SK-N-SH (cell line): ENCODE results near the gene GRIN1. TPM values are rescaled to one million over a fixed set of nuclear protein-coding genes. Genes with fewer than 3 reads are reported as not detected.
A peak's percentile ranks its signal among the peaks of the same experiment; 100 is the strongest.

Experiments
- CTCF ChIA-PET: fragments of 300-600, 350-600 bp; formaldehyde crosslinking; extraction: SDS; loops from one replicate; lab custom pipeline; 2021; lab: Yijun Ruan, JAX
- POLR2A ChIA-PET: fragments of 350-600 bp; sonication (Branson Sonifier 250); formaldehyde crosslinking; extraction: SDS; loops from one replicate; lab custom pipeline; 2020; ENCODE audit warnings: antibody characterized with exemption, inconsistent platforms; lab: Yijun Ruan, JAX
- DNase-seq: peaks from one replicate; pipeline ENCODE4 v3.0.0; 2012
- H2AFZ ChIP-seq: fragments of 200-600 bp; sonication (generic); 2 replicates; pipeline ENCODE4 v1.8.1; 2016; ENCODE audit warnings: antibody characterized with exemption, mild to moderate bottlenecking, low read depth
- H3F3A ChIP-seq: fragments of 200-600 bp; sonication (generic); replicated peaks from 2 replicates; pipeline ENCODE3; 2016; ENCODE audit warnings: antibody characterized with exemption, mild to moderate bottlenecking; ENCODE audit not compliant: insufficient read depth
- H3K27ac ChIP-seq, 2 experiments: fragments of 200-500 bp in 1 of 2; fragments of 200-600 bp in 1 of 2; sonication (Bioruptor generic) in 1 of 2; sonication (generic), shearing (Covaris generic) in 1 of 2; 2 replicates each; pipeline versions ENCODE4 v1.5.1 to v1.6.1; 2014 to 2016; ENCODE audit warnings: low read depth in 2 of 2, inconsistent platforms in 1 of 2, low read length in 1 of 2, mild to moderate bottlenecking in 1 of 2, mixed read lengths in 1 of 2
- H3K27me3 ChIP-seq: fragments of 200-600 bp; sonication (generic), shearing (Covaris generic); 2 replicates; pipeline ENCODE4 v1.6.1; 2016; ENCODE audit warnings: mixed run types; ENCODE audit not compliant: insufficient read depth
- H3K36me3 ChIP-seq, 2 experiments: fragments of 200-500 bp in 1 of 2; fragments of 200-600 bp in 1 of 2; sonication (Bioruptor generic) in 1 of 2; sonication (generic) in 1 of 2; replicated peaks in 1 of 2; 2 replicates each; pipeline versions ENCODE3 to v1.5.1; 2014 to 2016; ENCODE audit warnings: low read length in 1 of 2, mild to moderate bottlenecking in 1 of 2; ENCODE audit not compliant: insufficient read depth in 2 of 2, control insufficient read depth in 1 of 2
- H3K4me1 ChIP-seq, 2 experiments: fragments of 200-500 bp in 1 of 2; fragments of 200-600 bp in 1 of 2; sonication (Bioruptor generic) in 1 of 2; sonication (generic), shearing (Covaris generic) in 1 of 2; 2 replicates each; pipeline versions ENCODE4 v1.5.1 to v1.6.1; 2014 to 2016; ENCODE audit warnings: low read depth in 1 of 2, low read length in 1 of 2, mixed run types in 1 of 2; ENCODE audit not compliant: insufficient read depth in 2 of 2, control insufficient read depth in 1 of 2
- H3K4me2 ChIP-seq: fragments of 200-600 bp; sonication (generic), shearing (Covaris generic); 2 replicates; pipeline ENCODE4 v1.6.1; 2017; ENCODE audit warnings: mixed run types
- H3K4me3 ChIP-seq, 2 experiments: fragments of 200-500 bp in 1 of 2; fragments of 200-600 bp in 1 of 2; sonication (Bioruptor generic) in 1 of 2; sonication (generic), shearing (Covaris generic) in 1 of 2; 2 replicates each; pipeline versions ENCODE4 v1.5.1 to v1.8.1; 2014 to 2016; ENCODE audit warnings: low read depth in 2 of 2, inconsistent platforms in 1 of 2, low read length in 1 of 2, mild to moderate bottlenecking in 1 of 2, mixed read lengths in 1 of 2, moderate library complexity in 1 of 2
- H3K79me2 ChIP-seq: fragments of 200-600 bp; sonication (generic); 2 replicates; pipeline ENCODE4 v1.8.1; 2017; ENCODE audit warnings: mild to moderate bottlenecking; ENCODE audit not compliant: insufficient read depth
- H3K9ac ChIP-seq: fragments of 200-600 bp; sonication (generic); 2 replicates; pipeline ENCODE4 v1.6.1; 2017; ENCODE audit warnings: mixed run types
- H3K9me2 ChIP-seq: fragments of 200-600 bp; sonication (generic); 2 replicates; pipeline ENCODE4 v1.6.1; 2017; ENCODE audit warnings: mixed run types
- H3K9me3 ChIP-seq: fragments of 200-600 bp; sonication (generic); 2 replicates; pipeline ENCODE4 v1.6.1; 2017; ENCODE audit warnings: mixed run types, mild to moderate bottlenecking, moderate library complexity
- H4K20me1 ChIP-seq: fragments of 200-600 bp; sonication (generic); 2 replicates; pipeline ENCODE4 v1.6.1; 2017; ENCODE audit warnings: mild to moderate bottlenecking, mixed run types; ENCODE audit not compliant: insufficient read depth
- ELF1 ChIP-seq: IDR thresholded peaks from 2 replicates; pipeline ENCODE4 v1.4.0; 2012
- FOXM1 ChIP-seq: IDR thresholded peaks from 2 replicates; pipeline ENCODE4 v1.4.0; 2012; ENCODE audit warnings: low read depth, mild to moderate bottlenecking
- IRF3 ChIP-seq: fragments of 150-350 bp; IDR thresholded peaks from 2 replicates; pipeline ENCODE4 v1.6.1; 2016; ENCODE audit warnings: mild to moderate bottlenecking, low read depth, low read length
- MEF2A ChIP-seq: IDR thresholded peaks from 2 replicates; pipeline ENCODE4 v1.4.0; 2012; ENCODE audit warnings: low read depth, borderline replicate concordance
- RAD21 ChIP-seq: IDR thresholded peaks from 2 replicates; pipeline ENCODE4 v1.6.1; 2012; ENCODE audit warnings: mild to moderate bottlenecking, low read length
- REST ChIP-seq: IDR thresholded peaks from 2 replicates; pipeline ENCODE4 v1.6.1; 2012; ENCODE audit warnings: mild to moderate bottlenecking, low read depth, low read length, moderate library complexity
- TAF1 ChIP-seq: IDR thresholded peaks from 2 replicates; pipeline ENCODE4 v1.6.1; 2012; ENCODE audit warnings: low read depth, mild to moderate bottlenecking, low read length, moderate library complexity, borderline replicate concordance
- TEAD4 ChIP-seq: IDR thresholded peaks from 2 replicates; pipeline ENCODE4 v1.4.0; 2012; ENCODE audit warnings: mild to moderate bottlenecking, borderline replicate concordance; ENCODE audit not compliant: insufficient read depth
- WGBS: methylation state at CpG from one replicate; pipeline ENCODE4 v1.1.6; 2017; ENCODE audit warnings: low lambda C conversion rate; 5-methylcytosine and 5-hydroxymethylcytosine counted together
- polyA plus RNA-seq, 3 experiments: library from polyadenylated mRNA; depleted of rRNA; stranded (reverse); fragments of >200 nt; gene quantifications; 2 replicates each; pipeline ENCODE4 v1.2.3, GENCODE V29; 2012

GRIN1 gene
- 0.03 TPM in 1 of 2 replicates, not detected in the other for polyA plus RNA-seq (2012; rRNA removed)
- 0.03 and 0.13 TPM in 2 replicates for polyA plus RNA-seq (2012; cell fraction: cytosol; rRNA removed)
- 0.24 and 0.58 TPM in 2 replicates for polyA plus RNA-seq (2012; cell fraction: nucleus; rRNA removed)

GRCh38 chr9:137138722-137139467, at the start of gene GRIN1:
Gene GRIN1, plus strand, starts transcription at chr9:137139154. Its CDS starts 333 bp downstream, at chr9:137139487.
- no peaks in the 10 kb centered on the region for H3K9me2 ChIP-seq
- H3K27ac ChIP-seq, result peak within 1 kb of the TSS in 1 of 2 experiments; percentile 51; a peak in 1 of 4 replicates
- peak; percentile 70 for DNase-seq
- peaks cover 14% of the 10 kb centered on the region for H3K27me3 ChIP-seq
- H3F3A ChIP-seq, result no peaks in the 10 kb centered on the region
- H3K79me2 ChIP-seq, result no peaks in the 10 kb centered on the region
- H3K9me3 ChIP-seq, result no peaks in the 10 kb centered on the region
- H3K4me1 ChIP-seq, result peaks cover 0 to 8% of the 10 kb centered on the region in 2 experiments; a peak in 1 of 4 replicates
- TF ChIP-seq RAD21 (no peak), FOXM1 (no peak), TEAD4 (no peak), ELF1 (no peak), TAF1 (no peak), IRF3 (no peak), MEF2A (no peak), REST (peak; percentile 97)
- peak within 1 kb of the TSS; percentile 73 for H3K4me2 ChIP-seq
- H3K36me3 ChIP-seq, result no peaks in the 10 kb centered on the region
- ChIA-PET POLR2A (interaction anchor here (0.8 to 3.0 kb wide), 18 partner anchors 9 to 102 kb away, joined by 3 to 32 read pairs (median 4); partner anchors contain the start of genes LRRC26, RNF224, TMEM210 and TPRN), CTCF (interaction anchor here (0.6 to 3.1 kb wide), 9 partner anchors 10 to 130 kb away, joined by 3 to 14 read pairs (median 4); partner anchors contain the start of genes ANAPC2, RNF224, SSNA1 and TMEM210)
- no peaks in the 10 kb centered on the region for H4K20me1 ChIP-seq
- WGBS, result 16% methylated on average over 25 of the region's 104 CpGs
- H2AFZ ChIP-seq, result no peak within 1 kb of the TSS
- no peak within 1 kb of the TSS for H3K9ac ChIP-seq
- peak within 1 kb of the TSS in 1 of 2 experiments; percentile 35; a peak in 2 of 4 replicates for H3K4me3 ChIP-seq
